Skeletal muscle satellite cell (primary cell): Measurements from ENCODE around the gene L1TD1.

Experiments
- H3K27me3 ChIP-seq: 2 replicates; pipeline ENCODE4 v1.7.0; 2013; ENCODE audit warnings: low read length; ENCODE audit not compliant: control insufficient read depth, insufficient read depth
- H3K36me3 ChIP-seq: 2 replicates; pipeline ENCODE4 v1.7.0; 2013; ENCODE audit warnings: mild to moderate bottlenecking, control low read depth, low read length; ENCODE audit not compliant: insufficient read depth
- H3K4me1 ChIP-seq: 2 replicates; pipeline ENCODE4 v1.7.0; 2013; ENCODE audit warnings: low read length; ENCODE audit not compliant: control insufficient read depth, insufficient read depth
- H3K4me2 ChIP-seq: 2 replicates; pipeline ENCODE4 v1.7.0; 2013; ENCODE audit warnings: mild to moderate bottlenecking, low read length
- H3K4me3 ChIP-seq: 2 replicates; pipeline ENCODE4 v1.7.0; 2013; ENCODE audit warnings: low read length
- H3K9ac ChIP-seq: 2 replicates; pipeline ENCODE4 v1.7.0; 2013; ENCODE audit warnings: mild to moderate bottlenecking, low read depth, low read length, moderate library complexity
- H3K9me3 ChIP-seq: replicated peaks from 2 replicates; pipeline ENCODE4 v1.7.0; 2013; ENCODE audit warnings: mild to moderate bottlenecking, control low read depth, low read length

The L1TD1 gene

GRCh38 chr1:62228136-62228882 lies 33.7 kb downstream of the L1TD1 start:
- Histone ChIP-seq H3K36me3 (no peaks in the 10 kb centered on the region), H3K4me3 (no peak overlapping the region), H3K27me3 (no peaks in the 10 kb centered on the region), H3K4me1 (peaks cover 29% of the 10 kb centered on the region), H3K4me2 (no peak overlapping the region), H3K9ac (no peak overlapping the region), H3K9me3 (no peaks in the 10 kb centered on the region)

- Histone ChIP-seq H3K27me3 (no peaks in the 10 kb centered on the region), H3K4me3 (no peak overlapping the region), H3K9me3 (no peaks in the 10 kb centered on the region), H3K9ac (no peak overlapping the region), H3K36me3 (no peaks in the 10 kb centered on the region), H3K4me1 (peaks cover 29% of the 10 kb centered on the region), H3K4me2 (no peak overlapping the region)
Observed at GRCh38 chr1:62228883-62229187, 34.2 kb downstream of the L1TD1 start.

- Histone ChIP-seq H3K4me3 (no peak overlapping the region), H3K9ac (no peak overlapping the region)
Observed at GRCh38 chr1:62229468-62229867, 34.8 kb downstream of the L1TD1 start.

DNA sequence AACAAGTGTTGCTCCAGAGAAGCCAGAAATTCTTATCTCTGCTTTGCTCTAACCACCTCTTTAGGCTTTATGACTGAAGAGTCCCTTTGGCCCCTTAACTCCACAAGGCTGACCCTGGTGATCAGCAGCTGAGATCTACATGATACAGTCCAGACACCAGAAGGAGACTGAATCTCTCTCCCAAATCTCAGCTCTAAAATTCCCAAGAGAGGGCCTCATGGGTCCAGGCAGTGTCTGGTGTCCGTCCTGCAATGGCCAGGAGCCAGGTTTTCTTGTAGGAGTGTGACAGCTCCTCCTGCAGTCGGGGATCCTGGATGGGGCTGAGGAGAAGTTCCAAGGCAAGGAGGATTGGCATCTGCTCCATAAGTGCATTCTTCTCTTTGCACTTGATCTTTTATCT lies 35.3 kb downstream of the L1TD1 start:
- no peaks in the 10 kb centered on the region for H3K27me3 ChIP-seq
- no peak overlapping the region for H3K4me2 ChIP-seq
- H3K4me3 ChIP-seq: no peak overlapping the region
- H3K36me3 ChIP-seq: no peaks in the 10 kb centered on the region
- H3K9ac ChIP-seq: no peak overlapping the region
- H3K4me1 ChIP-seq: peaks cover 29% of the 10 kb centered on the region
- H3K9me3 ChIP-seq: no peaks in the 10 kb centered on the region

More at GRCh38 chr1:62229468-62229867, 34.8 kb downstream of the L1TD1 start:
- peaks cover 29% of the 10 kb centered on the region for H3K4me1 ChIP-seq
- H3K36me3 ChIP-seq: no peaks in the 10 kb centered on the region
- no peak overlapping the region for H3K4me2 ChIP-seq
- no peaks in the 10 kb centered on the region for H3K9me3 ChIP-seq
- H3K27me3 ChIP-seq: no peaks in the 10 kb centered on the region

DNA sequence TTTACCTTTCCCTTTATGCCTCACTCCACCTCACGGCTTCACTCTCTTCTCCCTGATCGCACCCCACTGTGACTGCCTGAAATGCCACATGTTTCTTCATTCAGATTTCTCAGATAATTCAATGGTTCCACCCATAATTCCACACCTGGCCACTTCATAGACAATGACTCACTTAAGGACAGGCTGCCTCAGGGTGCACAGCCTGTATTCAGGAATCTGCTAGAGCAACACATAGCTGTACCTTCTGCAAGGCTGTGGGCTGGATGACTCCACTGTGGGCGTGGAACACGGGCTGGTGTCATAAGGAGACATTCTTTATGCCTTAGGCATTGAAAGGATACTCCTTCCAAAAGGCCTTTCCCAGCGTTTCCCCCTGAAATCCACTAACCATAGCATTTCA lies 36.1 kb downstream of the L1TD1 start:
- Histone ChIP-seq H3K9ac (no peak overlapping the region), H3K4me1 (peaks cover 29% of the 10 kb centered on the region), H3K36me3 (no peaks in the 10 kb centered on the region), H3K27me3 (no peaks in the 10 kb centered on the region), H3K4me2 (no peak overlapping the region), H3K4me3 (no peak overlapping the region), H3K9me3 (no peaks in the 10 kb centered on the region)

DNA sequence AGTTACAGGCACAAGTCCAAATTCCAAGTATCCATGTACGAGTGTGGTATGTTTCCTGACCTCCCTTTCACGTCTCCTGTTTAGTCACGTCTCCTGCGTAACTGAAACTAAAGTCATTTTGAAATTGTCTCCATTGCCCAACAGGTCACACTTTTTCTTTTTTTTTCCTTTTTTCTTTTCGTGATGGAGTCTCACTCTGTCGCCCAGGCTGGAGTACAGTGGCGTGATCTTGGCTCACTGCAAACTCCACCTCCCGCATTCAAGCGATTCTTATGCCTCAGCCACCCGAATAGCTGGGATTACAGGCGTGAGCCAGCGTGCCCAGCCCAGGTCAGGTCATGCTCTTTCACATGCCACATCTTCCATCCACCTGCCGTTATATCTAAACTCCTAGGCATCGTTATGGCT lies 38.2 kb downstream of the L1TD1 start:
- Histone ChIP-seq H3K36me3 (no peaks in the 10 kb centered on the region), H3K4me2 (no peak overlapping the region), H3K9me3 (no peaks in the 10 kb centered on the region), H3K4me3 (no peak overlapping the region), H3K9ac (no peak overlapping the region), H3K4me1 (peaks cover 39% of the 10 kb centered on the region), H3K27me3 (no peaks in the 10 kb centered on the region)

- H3K4me2 ChIP-seq: no peak overlapping the region
- no peaks in the 10 kb centered on the region for H3K27me3 ChIP-seq
- H3K36me3 ChIP-seq: no peaks in the 10 kb centered on the region
- no peak overlapping the region for H3K9ac ChIP-seq
- H3K4me1 ChIP-seq: peaks cover 40% of the 10 kb centered on the region
- no peak overlapping the region for H3K4me3 ChIP-seq
- no peaks in the 10 kb centered on the region for H3K9me3 ChIP-seq
Observed at GRCh38 chr1:62233926-62234450, 39.3 kb downstream of the L1TD1 start.

DNA sequence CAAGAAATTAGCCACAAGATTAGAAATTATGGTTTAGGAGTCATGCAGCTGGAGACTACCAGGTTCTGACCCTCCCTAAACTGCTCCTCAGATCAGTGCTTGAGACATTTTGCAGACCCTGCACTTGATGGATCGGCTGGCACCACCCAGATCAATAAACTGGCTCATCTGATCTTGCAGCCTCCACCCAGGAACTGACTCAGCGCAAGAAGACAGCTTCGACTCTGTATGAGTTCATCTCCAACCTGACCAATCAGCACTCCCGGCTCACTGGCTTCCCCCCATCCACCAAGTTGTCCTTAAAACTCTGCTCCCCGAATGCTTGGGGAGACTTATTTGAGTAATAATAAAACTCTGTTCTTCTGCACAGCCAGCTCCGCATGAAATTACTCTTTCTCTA lies 40.0 kb downstream of the L1TD1 start:
- no peaks in the 10 kb centered on the region for H3K36me3 ChIP-seq
- H3K4me2 ChIP-seq: no peak overlapping the region
- H3K27me3 ChIP-seq: no peaks in the 10 kb centered on the region
- H3K4me3 ChIP-seq: no peak overlapping the region
- no peak overlapping the region for H3K9ac ChIP-seq
- H3K9me3 ChIP-seq: no peaks in the 10 kb centered on the region
- peaks cover 34% of the 10 kb centered on the region for H3K4me1 ChIP-seq

- Histone ChIP-seq H3K4me2 (no peak overlapping the region), H3K4me3 (no peak overlapping the region), H3K4me1 (peaks cover 27% of the 10 kb centered on the region), H3K9ac (no peak overlapping the region), H3K36me3 (no peaks in the 10 kb centered on the region), H3K27me3 (no peaks in the 10 kb centered on the region), H3K9me3 (no peaks in the 10 kb centered on the region)
Observed at GRCh38 chr1:62235576-62235975, 40.9 kb downstream of the L1TD1 start.

GRCh38 chr1:62237361-62237760 lies 42.7 kb downstream of the L1TD1 start:
- Histone ChIP-seq H3K27me3 (no peaks in the 10 kb centered on the region), H3K4me2 (no peak overlapping the region), H3K9me3 (no peaks in the 10 kb centered on the region), H3K4me1 (peaks cover 19% of the 10 kb centered on the region), H3K4me3 (no peak overlapping the region), H3K36me3 (no peaks in the 10 kb centered on the region), H3K9ac (no peak overlapping the region)

- H3K4me1 ChIP-seq: peaks cover 15% of the 10 kb centered on the region
- no peak overlapping the region for H3K4me3 ChIP-seq
- no peaks in the 10 kb centered on the region for H3K9me3 ChIP-seq
- H3K9ac ChIP-seq: no peak overlapping the region
- no peaks in the 10 kb centered on the region for H3K27me3 ChIP-seq
- no peaks in the 10 kb centered on the region for H3K36me3 ChIP-seq
- H3K4me2 ChIP-seq: no peak overlapping the region
Observed at GRCh38 chr1:62237950-62238374, 43.3 kb downstream of the L1TD1 start.

GRCh38 chr1:62238507-62238906 lies 43.9 kb downstream of the L1TD1 start:
- H3K4me2 ChIP-seq: no peak overlapping the region

More at GRCh38 chr1:62238507-62238906, 43.9 kb downstream of the L1TD1 start:
- no peaks in the 10 kb centered on the region for H3K27me3 ChIP-seq
- H3K4me3 ChIP-seq: no peak overlapping the region
- peaks cover 13% of the 10 kb centered on the region for H3K4me1 ChIP-seq
- no peaks in the 10 kb centered on the region for H3K9me3 ChIP-seq
- no peak overlapping the region for H3K9ac ChIP-seq
- H3K36me3 ChIP-seq: no peaks in the 10 kb centered on the region
